ENCODE measurements around the gene UBE2J2. TPM values are rescaled to one million over a fixed set of nuclear protein-coding genes. Genes with fewer than 3 reads are reported as not detected.
A peak's percentile ranks its signal among the peaks of the same experiment; 100 is the strongest.

The UBE2J2 gene
- total RNA-seq, 1 experiment from 2014 or later = 182 TPM

- Histone ChIP-seq H3K9ac (ENCODE audit: low read length) (no peak overlapping the region), H3K79me2 (ENCODE audit: low read length) (no peaks in the 10 kb centered on the region), H3K27me3 (ENCODE audit: low read length) (no peaks in the 10 kb centered on the region), H3K36me3 (ENCODE audit: low read depth, low read length) (peaks cover 21% of the 10 kb centered on the region; the same call in 1 of the 2 replicates), H3K27ac (ENCODE audit: low read length) (no peak overlapping the region), H3K4me2 (ENCODE audit: low read length) (no peak overlapping the region), H3K9me3 (ENCODE audit: low read length) (no peaks in the 10 kb centered on the region), H4K20me1 (ENCODE audit: low read length) (no peaks in the 10 kb centered on the region), H3K4me1 (ENCODE audit: insufficient read depth, low read length) (no peaks in the 10 kb centered on the region), H3F3A (ENCODE audit: low read length, unreplicated experiment) (no peaks in the 10 kb centered on the region), H3K9me2 (replicated peaks; ENCODE audit: low read length) (no peaks in the 10 kb centered on the region), H2AFZ (ENCODE audit: low read length) (no peak overlapping the region), H3K4me3 (ENCODE audit: low read length) (no peak overlapping the region)
- no peak for ATAC-seq
- CTCF ChIA-PET = interaction anchor here (0.6 kb wide), 2 partner anchors 34 to 75 kb away, joined by 3 to 5 read pairs; no protein-coding TSS in a partner anchor
- POLR2A ChIA-PET (ENCODE audit: unreplicated experiment) = no interaction called here
- TF ChIP-seq CTCF (conservative IDR thresholded peaks at IDR 0.05; ENCODE audit: low read depth, low read length) (no peak), EZH2 (IDR thresholded peaks at IDR 0.05; ENCODE audit: low read length, unreplicated experiment) (no peak), EZH2phosphoT487 (IDR thresholded peaks at IDR 0.05; ENCODE audit: borderline replicate concordance, low read length) (no peak)
- no TSS peak for BruUV-seq (replicated peaks)
- no peak for DNase-seq
- intact Hi-C loops (cut with micrococcal nuclease) = no loop called here
Observed at GRCh38 chr1:1215881-1216605, 57.6 kb downstream of the UBE2J2 start.

GRCh38 chr1:1215080-1215676 is 58.5 kb downstream of the UBE2J2 start:
- H2AFZ ChIP-seq (ENCODE audit: low read length) = no peak overlapping the region
- no peaks in the 10 kb centered on the region for H3K4me1 ChIP-seq (ENCODE audit: insufficient read depth, low read length)
- no peaks in the 10 kb centered on the region for H3K79me2 ChIP-seq (ENCODE audit: low read length)
- H3K4me3 ChIP-seq (ENCODE audit: low read length) = no peak overlapping the region
- peaks cover 21% of the 10 kb centered on the region; the same call in 1 of the 2 replicates for H3K36me3 ChIP-seq (ENCODE audit: low read depth, low read length)
- no peak overlapping the region for H3K9ac ChIP-seq (ENCODE audit: low read length)
- no peaks in the 10 kb centered on the region for H3K9me2 ChIP-seq (replicated peaks; ENCODE audit: low read length)
- no peaks in the 10 kb centered on the region for H3F3A ChIP-seq (ENCODE audit: low read length, unreplicated experiment)
- no peaks in the 10 kb centered on the region for H3K27me3 ChIP-seq (ENCODE audit: low read length)
- intact Hi-C loops (cut with micrococcal nuclease) = no loop called here
- TSS peak; percentile 21 for BruUV-seq (replicated peaks)
- CTCF ChIA-PET = interaction anchor here (0.6 kb wide), 2 partner anchors 35 to 76 kb away, joined by 3 to 5 read pairs; no protein-coding TSS in a partner anchor
- no peak overlapping the region for H3K27ac ChIP-seq (ENCODE audit: low read length)
- no peak for TF ChIP-seq CTCF (conservative IDR thresholded peaks at IDR 0.05; ENCODE audit: low read depth, low read length)
- TF ChIP-seq EZH2phosphoT487 (IDR thresholded peaks at IDR 0.05; ENCODE audit: borderline replicate concordance, low read length) = no peak
- no peak for TF ChIP-seq EZH2 (IDR thresholded peaks at IDR 0.05; ENCODE audit: low read length, unreplicated experiment)
- H3K4me2 ChIP-seq (ENCODE audit: low read length) = no peak overlapping the region
- no peaks in the 10 kb centered on the region for H4K20me1 ChIP-seq (ENCODE audit: low read length)
- POLR2A ChIA-PET (ENCODE audit: unreplicated experiment) = no interaction called here
- no peaks in the 10 kb centered on the region for H3K9me3 ChIP-seq (ENCODE audit: low read length)
- ATAC-seq = no peak
- DNase-seq = no peak

Data from PC-3 (cell line).